AML-193 (cell line): ENCODE results near the gene ASCL5.

Experiments
- DNase-seq, 2 experiments: peaks; one replicate each; lab custom pipeline; 2025; lab: John Stamatoyannopoulos, UW

The ASCL5 gene

DNA sequence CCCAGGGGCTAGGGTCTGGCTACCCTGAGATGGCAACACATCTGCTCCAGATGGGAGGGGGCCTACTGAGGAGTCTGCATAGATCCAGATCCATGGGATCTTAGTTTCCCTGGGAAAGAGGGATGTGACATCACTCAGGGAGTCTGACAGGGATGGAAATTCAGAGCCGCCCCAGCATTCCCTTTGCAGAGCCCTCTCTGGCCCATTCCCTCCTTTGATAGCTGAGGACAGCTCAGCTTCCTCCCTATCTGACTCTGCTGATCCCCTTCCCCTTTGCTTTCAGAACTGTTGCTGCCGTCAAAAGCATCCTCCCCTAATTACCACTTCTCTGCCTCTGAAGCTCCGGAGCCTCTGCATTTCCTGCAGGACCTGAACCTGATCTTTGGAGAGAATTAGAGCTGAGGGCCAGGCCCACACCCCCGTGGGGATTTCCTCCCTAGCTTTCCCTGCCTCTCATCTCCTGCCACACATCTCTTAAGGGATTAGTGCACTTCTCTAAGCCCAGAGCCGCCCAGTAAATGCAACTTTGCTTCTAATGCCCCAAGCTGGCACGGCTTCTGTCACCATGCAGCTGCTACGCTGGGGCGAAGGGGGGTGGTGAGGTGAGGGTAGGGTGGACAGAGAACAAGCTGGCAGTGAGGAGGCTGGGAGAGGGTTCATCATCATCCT lies 9.5 kb upstream of the ASCL5 start:
- DNase-seq, result no peak

DNA sequence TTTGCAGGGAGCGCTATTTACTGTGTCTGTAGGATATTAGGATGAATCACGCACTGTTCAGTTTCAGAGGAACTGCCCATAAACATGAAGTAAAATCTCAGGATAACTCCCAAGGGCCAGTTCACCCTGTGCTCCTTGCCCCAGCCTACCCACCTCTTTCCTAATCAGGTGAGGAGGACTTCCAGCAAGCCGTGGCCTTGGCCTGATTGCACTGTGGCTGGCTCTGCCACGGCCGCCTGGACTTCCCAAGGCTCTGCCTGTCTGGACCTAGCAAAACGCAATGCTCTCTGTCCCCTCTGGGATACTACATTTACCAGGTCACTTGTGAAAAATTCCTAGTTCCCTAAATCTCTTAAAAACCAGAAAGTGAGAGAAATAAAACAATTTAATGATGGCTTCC lies 7.4 kb upstream of the ASCL5 start:
- DNase-seq, result no peak

DNA sequence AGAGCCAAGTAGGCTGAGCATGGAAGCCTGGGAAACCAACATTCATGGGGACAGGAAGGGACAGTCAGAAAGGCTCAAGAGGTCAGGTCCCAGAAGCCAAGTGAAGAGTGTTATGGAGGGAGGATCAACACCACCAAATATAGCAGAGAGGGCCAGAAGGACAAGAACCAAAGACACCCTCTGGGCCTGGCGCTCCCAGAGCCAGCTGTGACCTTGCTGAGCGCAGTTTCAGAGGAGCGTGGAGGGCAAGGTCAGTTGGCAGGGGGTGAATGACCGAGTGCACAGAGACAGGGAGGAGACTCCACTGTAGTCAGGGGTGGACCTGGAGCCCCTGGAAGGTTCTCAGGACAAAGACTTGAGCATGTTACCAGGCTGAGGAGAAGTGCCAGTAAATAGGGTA lies 4.4 kb upstream of the ASCL5 start:
- no peak for DNase-seq

DNA sequence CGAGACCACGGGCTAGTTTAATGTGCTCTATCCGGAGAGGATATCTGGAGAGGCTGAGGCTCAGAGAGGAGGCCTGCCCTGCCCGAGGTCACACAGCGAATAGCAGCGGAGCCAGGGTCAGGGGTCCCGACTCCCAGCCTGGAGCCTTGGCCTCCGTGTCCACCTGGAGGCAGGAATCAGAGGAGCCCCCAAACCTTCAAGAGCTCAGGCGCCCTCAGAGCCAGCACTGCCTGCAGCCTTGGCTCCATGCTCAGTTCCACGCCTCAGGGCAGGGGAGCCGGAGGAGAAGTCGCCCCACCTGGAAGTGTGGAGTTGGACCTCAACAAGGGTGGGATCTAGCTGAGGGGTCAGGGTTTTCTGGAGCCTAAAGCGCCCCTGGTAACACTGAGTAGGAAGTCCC lies 2.0 kb upstream of the ASCL5 start:
- DNase-seq, result no peak

DNA sequence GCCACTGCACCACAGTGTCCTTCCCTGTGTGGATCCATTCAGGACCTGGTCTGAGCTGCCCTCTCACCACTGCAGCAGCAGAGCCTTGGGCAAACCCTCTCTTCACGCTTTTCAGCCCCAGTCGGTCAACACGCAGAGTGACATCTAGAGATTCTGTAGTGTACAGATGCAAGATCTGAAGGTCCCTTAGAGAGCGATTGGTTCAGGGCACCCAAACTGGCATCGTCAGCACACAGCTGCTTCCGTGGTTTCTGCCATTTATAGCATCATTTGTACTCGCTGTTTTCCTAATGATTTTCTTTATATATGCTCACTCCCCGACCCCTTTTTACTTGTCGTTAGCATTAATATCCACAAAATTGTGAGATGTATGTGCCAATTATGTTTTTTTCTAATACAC lies 1.5 kb upstream of the ASCL5 start:
- no peak for DNase-seq

DNA sequence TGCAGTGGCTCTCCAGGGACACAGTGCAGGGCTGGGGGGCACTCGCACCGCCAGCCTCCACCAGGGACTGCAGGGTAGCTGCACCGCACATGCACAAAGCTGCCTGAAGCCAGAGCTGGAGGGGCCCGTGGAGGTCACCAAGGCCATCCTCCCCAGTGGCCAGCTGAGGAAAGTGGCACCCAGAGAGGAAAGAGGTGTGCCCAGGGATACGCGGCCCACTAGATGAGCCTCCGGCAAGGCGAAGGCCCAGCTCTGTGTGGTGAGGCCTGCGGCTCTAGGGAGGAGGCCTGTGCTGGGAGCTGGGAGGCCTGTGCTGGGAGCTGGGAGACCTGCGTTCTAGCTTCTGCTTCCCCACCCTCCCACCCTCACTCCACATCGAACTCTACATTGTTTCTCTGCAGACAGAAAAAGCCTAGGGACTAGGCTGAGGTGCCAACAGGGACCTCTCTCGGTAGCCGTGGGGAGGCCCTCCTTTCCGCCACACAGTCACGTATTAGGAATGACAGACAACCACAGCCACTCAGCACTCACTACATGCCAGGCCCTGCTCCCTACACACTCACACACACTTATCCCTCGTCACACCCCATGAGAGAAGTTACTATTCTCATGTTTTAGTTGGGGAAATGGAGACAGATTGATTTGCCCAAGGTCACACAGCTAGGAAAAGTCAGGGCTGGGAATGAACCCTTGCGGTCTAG lies 921 bp upstream of the ASCL5 start:
- DNase-seq, result no peak

DNA sequence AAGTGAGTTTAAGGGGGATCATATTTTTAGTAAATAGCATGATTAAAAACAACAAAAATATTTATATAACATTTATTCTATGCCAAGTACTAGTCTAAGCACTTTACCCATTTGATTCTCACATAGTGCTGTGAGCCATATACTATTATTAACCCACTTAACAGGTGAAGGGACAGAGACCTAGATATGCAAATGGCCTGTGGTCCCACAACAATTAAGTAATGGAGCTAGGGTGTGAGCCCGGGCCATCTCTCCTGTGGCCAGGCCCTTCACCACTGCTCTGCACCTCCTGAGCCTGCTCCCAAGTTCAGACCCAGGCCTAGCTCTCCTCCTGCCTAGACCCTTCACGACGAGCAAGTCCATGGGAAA lies 537 bp downstream of the ASCL5 start:
- DNase-seq, result no peak

DNA sequence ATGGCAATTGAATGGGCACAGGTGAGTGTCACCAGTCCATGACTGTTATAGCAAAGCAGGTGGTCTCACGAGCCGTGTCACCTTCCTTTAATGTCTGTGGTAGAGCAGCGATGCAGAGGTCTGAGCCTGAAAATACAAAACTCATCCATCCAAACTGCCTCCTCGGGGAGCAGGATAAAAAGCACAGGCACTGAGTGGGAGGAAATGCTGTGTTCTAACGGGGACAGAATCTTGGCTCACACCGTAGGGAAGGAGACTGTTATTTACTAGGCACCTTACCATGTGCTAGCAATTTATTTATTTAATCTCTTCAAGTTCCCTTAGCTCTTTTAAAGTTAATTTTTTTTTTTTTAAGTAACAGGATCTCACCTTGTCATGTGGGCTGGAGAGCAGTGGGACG lies 1.2 kb downstream of the ASCL5 start:
- DNase-seq, result no peak

DNA sequence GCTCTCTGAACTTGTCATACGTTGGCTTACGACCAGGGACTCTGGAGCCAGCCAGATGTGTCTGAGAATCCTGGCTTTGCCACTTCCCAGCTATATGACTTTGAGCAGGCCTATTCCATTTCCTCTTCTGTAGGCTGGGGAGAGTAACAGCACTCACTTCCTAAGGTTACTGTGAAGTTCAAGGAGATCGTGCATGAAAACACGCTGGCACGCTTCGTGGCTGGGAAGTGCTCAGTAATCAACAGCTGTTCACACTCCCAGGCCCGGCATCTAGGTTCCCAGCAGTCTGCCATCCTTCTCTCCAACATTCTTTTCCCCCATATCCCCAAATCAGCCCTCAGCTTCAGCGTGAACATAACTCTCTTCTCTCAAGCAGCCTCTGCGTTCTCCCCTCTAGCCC lies 2.0 kb downstream of the ASCL5 start:
- DNase-seq, result no peak

DNA sequence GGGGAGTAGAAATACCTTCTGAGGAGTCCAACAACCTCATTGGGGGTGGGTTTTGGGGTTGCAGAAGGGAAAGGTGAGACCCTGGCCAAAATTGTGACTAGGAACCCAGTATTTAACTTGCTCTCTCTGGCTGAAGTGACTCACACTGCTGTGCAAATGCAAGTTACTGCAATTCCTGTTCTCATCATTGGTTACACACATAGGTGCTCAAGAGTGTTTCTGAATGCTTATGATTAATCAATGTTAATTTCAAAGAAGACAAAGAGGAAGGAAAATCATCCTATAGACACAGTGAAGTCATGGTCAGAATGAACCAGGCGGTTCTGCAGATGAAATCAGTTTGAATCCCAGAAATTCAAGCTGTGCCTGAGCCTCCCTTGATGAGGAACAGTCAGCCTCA lies 3.1 kb downstream of the ASCL5 start:
- DNase-seq, result no peak

DNA sequence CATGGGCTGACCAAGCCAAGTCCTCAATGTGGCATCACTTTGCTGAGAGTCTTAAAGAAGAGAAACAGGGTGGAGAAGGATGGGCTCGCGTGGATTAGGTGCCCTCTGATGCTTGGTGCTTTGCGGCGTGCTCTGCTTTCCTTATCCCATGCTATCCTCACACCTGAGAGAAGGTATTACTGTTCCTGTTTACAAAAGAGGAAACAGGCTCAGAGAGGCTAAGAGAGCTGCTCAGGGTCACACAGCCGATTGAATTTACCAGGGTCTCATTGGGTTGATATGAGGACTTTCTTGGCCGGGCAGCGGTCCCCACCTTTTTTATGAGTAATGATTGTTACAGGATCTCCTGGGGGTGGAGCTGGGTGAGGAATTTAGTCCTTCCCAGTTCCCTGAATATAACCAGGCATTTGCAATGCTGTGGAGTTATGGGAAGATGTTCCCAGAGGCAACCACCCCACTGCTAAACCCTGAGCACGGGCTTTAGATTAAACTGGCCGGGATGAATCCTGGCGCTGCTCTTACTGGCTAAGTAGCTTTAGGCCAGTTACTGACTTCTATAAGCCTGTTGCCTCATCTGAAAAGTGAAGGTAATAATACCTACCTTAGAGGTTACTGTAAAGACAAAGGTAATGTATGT lies 4.5 kb downstream of the ASCL5 start:
- no peak for DNase-seq

DNA sequence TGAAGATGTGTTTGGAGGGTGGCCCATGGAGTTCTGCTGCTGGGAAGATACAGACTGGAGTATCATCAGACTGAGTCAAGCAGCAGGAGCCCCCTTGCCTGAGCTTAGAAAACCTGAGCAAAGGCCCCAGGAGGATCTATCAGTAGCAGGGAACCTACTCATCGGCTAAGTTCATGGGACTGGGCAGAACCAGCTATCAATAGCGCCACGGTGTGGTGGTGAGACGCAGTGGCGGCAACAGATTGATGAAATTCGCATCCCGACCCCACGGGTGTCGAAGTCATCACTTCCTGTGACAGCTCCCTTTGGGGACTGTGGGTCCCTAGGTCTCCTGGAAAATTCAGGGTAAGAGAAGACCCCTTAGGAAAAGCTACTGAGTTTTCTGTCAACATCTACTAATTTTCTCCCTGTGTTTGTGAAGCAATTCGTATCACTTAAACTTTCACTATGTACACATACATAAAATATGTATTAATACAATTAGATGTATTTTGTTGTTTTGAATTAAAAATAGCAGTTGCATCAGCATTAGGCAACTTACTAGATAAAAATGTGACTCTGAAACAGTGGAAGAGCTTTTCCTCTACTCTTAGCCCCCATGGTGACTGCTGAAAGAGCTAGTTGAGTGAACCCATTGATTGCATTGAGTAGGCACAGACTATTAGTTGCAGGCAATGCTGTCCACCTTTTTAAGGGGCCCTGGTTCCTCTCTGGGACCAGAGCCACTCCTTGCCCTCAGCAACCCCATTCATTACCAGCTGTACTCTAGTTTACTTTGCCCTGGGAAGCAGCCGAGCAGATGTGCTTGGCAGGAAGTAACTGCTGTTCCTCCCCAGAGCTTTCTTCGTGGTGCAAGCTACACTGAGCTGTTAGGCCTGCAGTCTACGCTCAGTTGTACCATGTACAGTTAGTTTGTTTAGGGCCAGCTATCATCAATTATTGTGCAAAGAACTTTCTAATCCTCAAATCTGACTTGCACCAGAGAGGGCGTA lies 7.5 kb downstream of the ASCL5 start:
- no peak for DNase-seq

DNA sequence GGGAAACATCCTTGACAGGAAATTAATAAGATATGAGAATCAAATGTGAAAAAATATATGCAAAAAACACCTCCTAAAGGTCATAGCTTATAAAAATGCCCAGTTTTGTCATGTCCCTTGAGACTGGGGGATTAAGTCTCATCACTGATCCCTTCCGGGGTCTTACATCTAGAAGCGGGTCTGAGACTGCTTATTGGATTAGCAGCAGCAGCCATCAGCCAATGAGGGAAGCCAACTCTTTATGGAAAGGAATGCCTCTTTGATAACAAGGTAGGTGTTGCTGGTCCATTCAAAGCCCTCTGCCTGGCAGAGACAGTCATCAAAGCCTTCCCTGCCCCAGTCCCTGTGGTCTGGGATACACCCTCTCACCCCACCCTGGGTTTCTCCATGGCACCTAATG lies 10.9 kb downstream of the ASCL5 start:
- DNase-seq, result no peak

DNA sequence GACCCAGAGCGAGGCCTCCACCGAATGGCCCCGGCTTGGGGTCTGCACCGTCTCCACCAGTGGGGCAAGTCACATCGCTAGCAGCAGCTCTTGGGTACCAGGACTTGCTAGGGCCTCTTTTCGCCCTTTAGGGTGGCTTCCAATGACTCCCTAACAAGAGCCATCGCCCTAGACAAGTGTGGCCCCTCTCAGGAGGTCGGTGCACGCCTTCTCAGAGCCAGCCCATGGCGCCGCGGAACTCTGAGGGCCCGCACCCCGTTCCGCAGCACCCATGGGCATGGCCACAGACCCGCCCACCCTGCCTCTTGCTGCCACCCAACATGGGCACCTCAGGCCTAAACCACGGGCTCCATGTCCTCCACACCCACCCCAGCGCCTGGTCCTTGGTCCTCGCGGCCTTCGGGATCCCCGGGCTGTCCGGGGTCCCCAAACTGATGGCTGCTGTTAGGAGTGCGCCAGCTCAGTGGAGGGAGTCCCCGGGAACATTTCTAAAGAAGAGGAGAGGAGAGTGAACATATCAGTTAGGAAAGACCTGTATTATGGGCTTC lies 11.5 kb downstream of the ASCL5 start:
- DNase-seq, result no peak

DNA sequence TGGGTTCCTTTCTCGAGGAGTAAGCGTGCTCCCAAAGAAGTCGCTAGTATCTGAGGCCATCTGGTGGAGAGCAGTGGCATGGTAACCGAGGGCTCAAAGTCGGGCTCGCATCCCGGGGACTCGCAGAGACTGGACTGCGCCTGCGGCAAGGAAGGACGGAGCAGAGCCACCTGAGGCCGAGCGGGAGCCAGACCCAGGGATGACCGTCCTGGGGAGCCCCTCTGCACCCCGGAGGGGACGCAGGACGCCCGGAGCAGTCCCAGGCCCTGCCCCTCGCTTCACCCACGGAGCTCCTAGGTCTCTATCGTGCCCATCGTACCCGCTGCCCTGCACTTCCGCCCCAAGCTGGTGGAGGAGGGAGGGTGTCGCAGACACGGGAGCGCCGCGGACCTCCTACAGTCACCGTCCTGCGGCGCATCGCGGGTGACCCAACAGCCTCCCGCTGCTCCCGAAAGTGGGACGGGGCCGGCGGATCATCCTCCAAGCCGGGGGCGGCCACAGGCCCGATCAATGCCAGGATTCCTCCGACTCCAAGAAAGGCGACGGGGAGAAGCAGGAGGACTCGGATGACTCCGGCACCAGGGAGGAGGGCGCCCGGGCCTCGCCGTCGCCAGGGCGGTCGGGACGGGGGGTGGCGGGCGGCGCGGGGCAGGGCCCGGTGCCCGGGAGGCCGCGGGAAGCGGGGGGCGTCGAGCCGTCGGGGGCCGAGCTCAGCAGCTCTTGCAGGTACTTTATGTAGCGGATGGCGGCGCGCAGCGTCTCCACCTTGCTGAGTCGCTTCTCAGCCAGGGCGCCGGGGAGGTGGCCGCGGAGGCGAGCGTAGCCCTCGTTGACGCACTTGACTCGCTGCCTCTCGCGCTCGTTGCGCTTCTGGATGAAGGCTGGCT lies 12.5 kb downstream of the ASCL5 start:
- DNase-seq, result peak; percentile 62 to 68

DNA sequence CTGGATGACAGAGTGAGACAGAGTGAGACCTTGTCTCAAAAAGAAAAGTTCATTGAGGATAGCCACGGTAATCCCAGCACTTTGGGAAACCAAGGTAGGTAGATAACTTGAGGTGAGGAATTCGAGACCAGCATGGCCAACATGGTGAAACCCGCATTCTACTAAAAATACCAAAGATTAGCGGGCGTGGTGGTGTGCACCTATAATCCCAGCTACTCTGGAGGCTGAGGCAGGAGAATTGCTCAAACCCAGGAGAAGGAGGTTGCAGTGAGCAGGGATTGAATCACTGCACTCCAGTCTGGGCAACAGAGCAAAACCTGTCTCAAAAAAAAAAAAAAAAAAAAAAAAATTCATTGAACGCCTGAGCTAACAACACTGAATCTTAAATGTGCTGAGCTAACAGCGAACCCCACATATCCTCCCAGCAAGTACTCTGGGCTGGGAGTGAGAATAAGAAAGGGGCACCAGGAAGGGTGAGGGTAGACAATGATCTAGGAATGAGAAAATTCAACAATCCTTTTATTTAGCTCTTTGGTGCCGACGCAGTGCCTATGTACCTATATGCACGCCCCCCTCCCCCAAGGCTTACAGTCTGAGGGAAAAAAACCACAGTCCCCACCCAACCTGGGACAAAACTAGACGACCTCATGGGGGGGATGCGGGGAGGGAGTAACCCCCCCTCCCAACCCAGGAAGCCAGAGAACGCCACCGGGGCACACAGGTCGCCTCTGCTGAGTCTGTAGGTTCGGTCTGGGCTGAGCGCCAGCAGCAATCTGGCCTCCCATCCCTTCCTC lies 13.3 kb downstream of the ASCL5 start:
- DNase-seq, result no peak

DNA sequence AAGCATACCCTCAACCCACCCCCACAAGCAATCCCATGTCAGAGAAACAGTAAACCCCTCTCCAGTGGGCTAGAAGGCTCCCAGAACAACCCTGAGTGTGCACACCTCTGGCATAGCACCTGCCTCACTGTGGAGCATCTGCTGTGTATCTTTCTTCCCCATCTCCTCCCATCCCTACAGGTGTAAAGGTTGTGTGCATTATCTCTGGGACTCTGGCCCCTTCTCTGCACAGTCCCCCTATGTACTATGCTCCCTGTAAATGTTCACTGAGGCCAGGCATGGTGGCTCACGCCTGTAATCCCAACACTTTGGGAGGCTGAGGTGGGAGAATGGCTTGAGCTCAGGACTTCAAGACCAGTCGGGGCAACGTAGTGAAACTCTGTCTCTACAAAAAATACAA lies 14.1 kb downstream of the ASCL5 start:
- DNase-seq, result no peak

DNA sequence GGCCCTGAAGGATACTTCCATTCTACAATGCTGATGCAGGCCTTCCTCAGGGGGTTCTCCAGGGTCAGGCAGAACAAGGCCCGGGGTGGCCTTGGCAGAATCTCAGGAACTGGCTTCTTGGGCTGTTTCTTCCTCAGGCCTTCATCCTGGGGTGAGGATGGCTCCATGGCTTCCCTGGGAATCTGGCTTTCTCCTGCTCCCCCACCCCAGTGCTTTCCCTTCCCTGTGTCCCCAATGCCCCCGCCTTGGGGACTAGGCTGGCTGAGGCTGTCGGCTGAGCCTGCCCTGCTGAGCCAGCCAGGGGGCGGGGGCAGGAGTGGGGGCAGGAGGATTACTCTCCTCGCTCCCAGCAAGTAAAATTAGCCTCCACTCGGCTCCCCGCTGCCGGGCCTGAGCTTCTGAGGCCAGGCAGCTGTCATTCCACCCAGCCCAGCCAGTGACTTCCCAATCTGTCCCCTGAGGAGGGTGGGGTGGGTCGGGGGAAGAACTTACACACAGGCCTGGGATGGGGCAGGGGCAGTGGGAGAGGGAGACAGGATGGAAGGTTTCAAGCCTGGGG lies 14.7 kb downstream of the ASCL5 start, which contains the start of gene CACNA1S:
Gene CACNA1S, minus strand, starts transcription at position 254 of the 559 bp plus-strand sequence. Its CDS starts 87 bp downstream, at position 167.
- DNase-seq, result no peak

DNA sequence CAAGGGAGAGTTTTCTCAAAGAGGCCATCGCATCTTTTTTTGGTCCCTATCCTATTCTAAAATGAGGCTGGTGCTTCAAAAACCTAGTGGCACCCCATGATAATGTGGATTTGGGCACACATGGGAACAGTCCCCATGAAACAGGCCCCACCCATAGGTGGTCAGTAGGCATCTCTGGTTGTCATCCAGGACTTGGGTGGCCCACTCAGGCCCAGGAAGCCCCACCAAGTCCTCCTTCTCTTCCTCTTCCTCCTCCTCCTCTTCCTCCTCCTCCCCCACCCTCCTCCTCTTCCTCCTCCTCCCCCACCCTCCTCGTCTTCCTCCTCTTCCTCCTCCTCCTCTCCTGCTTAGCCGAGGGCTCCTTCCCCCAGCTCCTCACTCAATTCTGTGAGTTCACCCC lies 15.3 kb downstream of the ASCL5 start:
- no peak for DNase-seq

DNA sequence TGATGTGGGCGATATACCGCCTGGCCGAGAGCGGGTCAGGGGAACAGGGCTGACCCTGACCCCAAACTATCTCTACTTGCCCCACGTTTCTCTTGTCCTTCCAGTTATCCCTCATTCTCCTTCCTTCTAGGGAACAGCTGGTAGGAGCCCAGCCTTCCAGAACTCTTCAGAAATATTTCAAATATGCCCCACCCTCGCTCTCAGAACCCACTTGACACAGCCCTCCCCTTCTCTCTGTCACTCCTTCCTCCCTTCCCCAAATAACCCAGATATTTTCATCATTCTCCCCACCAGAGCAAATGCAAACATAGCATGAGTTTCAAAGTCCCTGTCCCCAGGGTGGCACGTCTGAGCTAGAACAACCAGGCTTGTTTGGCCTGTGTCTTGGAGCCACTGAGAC lies 15.8 kb downstream of the ASCL5 start:
- DNase-seq, result no peak
